Measurements from ENCODE around the gene PSD. TPM values are rescaled to one million over a fixed set of nuclear protein-coding genes. Genes with fewer than 3 reads are reported as not detected.

Gene PSD
- total and polyA plus RNA-seq, 4 donors, result 32.7 to 151 (median 85.7) TPM

DNA sequence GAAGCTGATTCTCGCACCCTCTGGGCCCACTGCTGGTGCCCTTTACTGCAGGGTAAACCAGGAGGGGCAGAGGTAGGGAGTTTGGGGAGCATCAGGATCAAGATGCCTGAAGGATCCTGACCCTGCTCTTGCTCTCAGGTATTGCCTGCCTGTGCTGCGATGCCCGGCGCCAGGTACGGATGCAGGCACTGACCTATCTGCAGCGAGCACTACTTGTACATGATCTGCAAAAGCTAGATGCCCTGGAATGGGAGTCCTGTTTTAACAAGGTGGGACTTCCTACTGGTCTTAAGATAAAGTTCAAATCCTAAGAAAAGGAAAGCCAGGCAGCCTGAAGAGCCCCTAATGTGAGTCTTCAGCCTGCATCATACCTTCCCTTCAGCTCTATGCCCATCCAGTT is 39.2 kb downstream of the PSD start:
- no peak overlapping the region for H3K27ac ChIP-seq (ENCODE audit: low read depth, low read length)
- no peak overlapping the region for H3K4me3 ChIP-seq (ENCODE audit: low read depth, low read length)
- WGBS (ENCODE audit: insufficient coverage), result 96% methylated on average over 6 of the region's 6 CpGs
- no peaks in the 10 kb centered on the region for H3K27me3 ChIP-seq (ENCODE audit: control insufficient read depth, insufficient read depth, low read length)
- peaks cover 77% of the 10 kb centered on the region for H3K36me3 ChIP-seq (ENCODE audit: control insufficient read depth, insufficient read depth, low read length)
- DNase-seq (ENCODE audit: low read depth in 4 of 6, low spot score in 6 of 6), result no peak
- H3K4me1 ChIP-seq (ENCODE audit: control insufficient read depth, insufficient read depth, low read length), result no peaks in the 10 kb centered on the region
- no peaks in the 10 kb centered on the region for H3K9me3 ChIP-seq (ENCODE audit: control insufficient read depth, insufficient read depth, low read length)

DNA sequence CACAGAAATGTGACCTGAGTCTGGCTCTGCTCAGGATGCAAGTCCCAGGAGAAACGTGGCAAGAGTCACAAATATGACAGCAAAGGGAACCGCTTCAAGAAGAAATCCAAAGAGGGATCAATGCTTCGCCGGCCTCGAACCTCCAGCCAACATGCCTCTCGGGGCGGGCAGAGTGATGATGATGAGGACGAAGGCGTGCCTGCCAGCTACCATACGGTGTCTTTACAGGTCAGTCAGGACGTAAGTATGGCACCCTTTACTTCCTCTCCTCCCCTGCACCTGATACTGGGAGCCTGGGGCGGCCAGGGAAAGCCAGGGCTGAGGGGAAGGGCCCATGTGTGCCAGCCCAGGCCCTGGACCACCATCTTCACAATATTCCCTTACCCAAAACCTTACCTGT is 41.7 kb downstream of the PSD start:
- H3K4me1 ChIP-seq (ENCODE audit: control insufficient read depth, insufficient read depth, low read length), result no peaks in the 10 kb centered on the region
- H3K27me3 ChIP-seq (ENCODE audit: control insufficient read depth, insufficient read depth, low read length), result no peaks in the 10 kb centered on the region
- H3K4me3 ChIP-seq (ENCODE audit: low read depth, low read length), result no peak overlapping the region
- WGBS (ENCODE audit: insufficient coverage), result 93% methylated on average over 6 of the region's 12 CpGs
- DNase-seq (ENCODE audit: low read depth in 4 of 6, low spot score in 6 of 6), result no peak
- no peak overlapping the region for H3K27ac ChIP-seq (ENCODE audit: low read depth, low read length)
- no peaks in the 10 kb centered on the region for H3K9me3 ChIP-seq (ENCODE audit: control insufficient read depth, insufficient read depth, low read length)
- H3K36me3 ChIP-seq (ENCODE audit: control insufficient read depth, insufficient read depth, low read length), result peaks cover 81% of the 10 kb centered on the region

- no peaks in the 10 kb centered on the region for H3K27me3 ChIP-seq (ENCODE audit: control insufficient read depth, insufficient read depth, low read length)
- peaks cover 79% of the 10 kb centered on the region for H3K36me3 ChIP-seq (ENCODE audit: control insufficient read depth, insufficient read depth, low read length)
- no peak overlapping the region for H3K27ac ChIP-seq (ENCODE audit: low read depth, low read length)
- no peaks in the 10 kb centered on the region for H3K4me1 ChIP-seq (ENCODE audit: control insufficient read depth, insufficient read depth, low read length)
- no peak for DNase-seq (ENCODE audit: low read depth in 4 of 6, low spot score in 6 of 6)
- peaks cover 2% of the 10 kb centered on the region for H3K9me3 ChIP-seq (ENCODE audit: control insufficient read depth, insufficient read depth, low read length)
- no peak overlapping the region for H3K4me3 ChIP-seq (ENCODE audit: low read depth, low read length)
- WGBS (ENCODE audit: insufficient coverage), result 71% methylated on average over 2 of the region's 2 CpGs
Observed at GRCh38 chr10:102375867-102376266, 42.7 kb downstream of the PSD start.

DNA sequence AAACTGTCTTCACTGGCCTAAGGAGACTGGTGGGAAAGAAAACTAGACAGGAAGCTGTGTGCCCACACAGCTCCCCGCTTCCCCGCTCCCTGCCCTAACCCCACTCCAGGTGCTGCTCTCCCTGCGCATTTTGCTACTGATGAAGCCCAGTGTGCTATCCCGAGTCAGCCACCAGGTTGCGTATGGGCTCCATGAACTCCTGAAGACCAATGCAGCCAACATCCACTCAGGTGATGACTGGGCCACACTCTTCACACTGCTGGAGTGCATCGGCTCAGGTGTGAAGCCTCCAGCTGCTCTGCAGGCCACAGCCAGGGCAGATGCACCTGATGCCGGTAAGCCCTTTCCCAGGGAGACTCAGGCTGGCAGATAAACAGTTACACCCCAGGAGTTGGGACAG is 43.3 kb downstream of the PSD start:
- H3K9me3 ChIP-seq (ENCODE audit: control insufficient read depth, insufficient read depth, low read length), result peaks cover 6% of the 10 kb centered on the region
- WGBS (ENCODE audit: insufficient coverage), result 92% methylated on average over 7 of the region's 7 CpGs
- H3K4me3 ChIP-seq (ENCODE audit: low read depth, low read length), result no peak overlapping the region
- no peak overlapping the region for H3K27ac ChIP-seq (ENCODE audit: low read depth, low read length)
- no peaks in the 10 kb centered on the region for H3K27me3 ChIP-seq (ENCODE audit: control insufficient read depth, insufficient read depth, low read length)
- peaks cover 79% of the 10 kb centered on the region for H3K36me3 ChIP-seq (ENCODE audit: control insufficient read depth, insufficient read depth, low read length)
- no peak for DNase-seq (ENCODE audit: low read depth in 4 of 6, low spot score in 6 of 6)
- H3K4me1 ChIP-seq (ENCODE audit: control insufficient read depth, insufficient read depth, low read length), result no peaks in the 10 kb centered on the region

- WGBS (ENCODE audit: insufficient coverage), result 100% methylated on average over 1 of the region's 2 CpGs
- peaks cover 6% of the 10 kb centered on the region for H3K9me3 ChIP-seq (ENCODE audit: control insufficient read depth, insufficient read depth, low read length)
- no peak overlapping the region for H3K4me3 ChIP-seq (ENCODE audit: low read depth, low read length)
- no peaks in the 10 kb centered on the region for H3K4me1 ChIP-seq (ENCODE audit: control insufficient read depth, insufficient read depth, low read length)
- H3K27ac ChIP-seq (ENCODE audit: low read depth, low read length), result no peak overlapping the region
- no peaks in the 10 kb centered on the region for H3K27me3 ChIP-seq (ENCODE audit: control insufficient read depth, insufficient read depth, low read length)
- DNase-seq (ENCODE audit: low read depth in 4 of 6, low spot score in 6 of 6), result no peak
- peaks cover 83% of the 10 kb centered on the region for H3K36me3 ChIP-seq (ENCODE audit: control insufficient read depth, insufficient read depth, low read length)
Observed at GRCh38 chr10:102371295-102371694, 47.3 kb downstream of the PSD start.

- no peaks in the 10 kb centered on the region for H3K4me1 ChIP-seq (ENCODE audit: control insufficient read depth, insufficient read depth, low read length)
- no peaks in the 10 kb centered on the region for H3K27me3 ChIP-seq (ENCODE audit: control insufficient read depth, insufficient read depth, low read length)
- 93% methylated on average over 2 of the region's 3 CpGs for WGBS (ENCODE audit: insufficient coverage)
- no peak overlapping the region for H3K4me3 ChIP-seq (ENCODE audit: low read depth, low read length)
- H3K9me3 ChIP-seq (ENCODE audit: control insufficient read depth, insufficient read depth, low read length), result peaks cover 6% of the 10 kb centered on the region
- peaks cover 76% of the 10 kb centered on the region for H3K36me3 ChIP-seq (ENCODE audit: control insufficient read depth, insufficient read depth, low read length)
- H3K27ac ChIP-seq (ENCODE audit: low read depth, low read length), result no peak overlapping the region
- no peak for DNase-seq (ENCODE audit: low read depth in 4 of 6, low spot score in 6 of 6)
Observed at GRCh38 chr10:102368077-102368476, 50.5 kb downstream of the PSD start.

DNA sequence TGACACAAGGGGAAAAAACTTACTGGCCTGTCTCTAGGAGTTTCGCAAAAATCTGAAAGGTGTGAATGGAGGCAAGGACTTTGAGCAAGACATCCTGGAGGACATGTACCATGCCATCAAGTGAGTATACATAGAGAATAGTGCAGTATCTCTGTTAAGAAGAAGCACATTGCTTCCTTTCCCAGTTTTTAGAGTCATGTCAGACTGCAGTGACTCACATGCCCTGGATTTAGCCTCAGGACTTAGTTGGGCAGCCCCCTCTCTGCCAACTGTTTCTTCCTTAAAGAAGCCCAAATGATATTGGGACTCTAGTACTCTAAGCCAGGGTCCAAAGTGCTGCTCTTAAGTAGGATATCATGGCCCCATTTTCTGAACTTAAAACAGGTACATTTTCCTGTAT is 51.1 kb downstream of the PSD start:
- H3K4me1 ChIP-seq (ENCODE audit: control insufficient read depth, insufficient read depth, low read length), result no peaks in the 10 kb centered on the region
- H3K36me3 ChIP-seq (ENCODE audit: control insufficient read depth, insufficient read depth, low read length), result peaks cover 81% of the 10 kb centered on the region
- no peaks in the 10 kb centered on the region for H3K27me3 ChIP-seq (ENCODE audit: control insufficient read depth, insufficient read depth, low read length)
- H3K9me3 ChIP-seq (ENCODE audit: control insufficient read depth, insufficient read depth, low read length), result peaks cover 6% of the 10 kb centered on the region
- H3K27ac ChIP-seq (ENCODE audit: low read depth, low read length), result no peak overlapping the region
- DNase-seq (ENCODE audit: low read depth in 4 of 6, low spot score in 6 of 6), result no peak
- 100% methylated on average over 1 of the region's 1 CpG for WGBS (ENCODE audit: insufficient coverage)
- no peak overlapping the region for H3K4me3 ChIP-seq (ENCODE audit: low read depth, low read length)

DNA sequence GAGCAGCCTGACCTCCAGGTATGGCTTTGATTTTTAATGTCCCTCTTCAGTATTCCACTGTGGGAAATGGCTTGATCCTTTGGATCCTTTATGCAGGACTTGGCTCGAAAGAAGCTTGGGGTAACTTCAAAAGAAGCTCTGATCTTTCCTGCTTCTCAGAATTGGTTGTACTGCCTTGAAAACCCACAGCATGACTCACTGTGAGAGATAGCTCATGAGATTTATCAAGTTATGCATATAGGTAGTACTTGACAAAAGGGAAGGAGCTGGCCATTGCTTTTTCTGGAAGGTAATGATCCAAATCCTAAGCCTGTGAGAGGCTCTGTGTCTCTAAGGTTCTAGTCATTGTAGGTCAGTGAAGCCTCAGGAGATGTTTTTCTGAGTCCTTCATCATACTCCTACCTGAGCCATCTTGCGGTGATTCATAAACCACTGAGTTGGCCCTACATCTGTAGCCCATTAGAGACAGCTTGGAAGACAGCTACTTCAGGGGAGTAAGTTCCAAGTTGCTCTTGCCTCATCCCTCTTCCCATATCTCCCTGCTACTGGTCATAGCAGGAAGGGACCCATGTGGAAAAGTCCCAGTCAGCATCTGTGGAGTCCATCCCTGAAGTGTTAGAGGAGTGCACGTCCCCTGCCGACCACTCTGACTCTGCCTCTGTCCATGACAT is 59.7 kb downstream of the PSD start:
- Histone ChIP-seq H3K4me1 (ENCODE audit: control insufficient read depth, insufficient read depth, low read length) (no peaks in the 10 kb centered on the region), H3K27ac (ENCODE audit: low read depth, low read length) (no peak overlapping the region), H3K36me3 (ENCODE audit: control insufficient read depth, insufficient read depth, low read length) (peaks cover 57% of the 10 kb centered on the region), H3K4me3 (ENCODE audit: low read depth, low read length) (no peak overlapping the region), H3K27me3 (ENCODE audit: control insufficient read depth, insufficient read depth, low read length) (no peaks in the 10 kb centered on the region), H3K9me3 (ENCODE audit: control insufficient read depth, insufficient read depth, low read length) (no peaks in the 10 kb centered on the region)
- WGBS (ENCODE audit: insufficient coverage), result 100% methylated on average over 3 of the region's 4 CpGs
- DNase-seq (ENCODE audit: low read depth in 4 of 6, low spot score in 6 of 6), result no peak

DNA sequence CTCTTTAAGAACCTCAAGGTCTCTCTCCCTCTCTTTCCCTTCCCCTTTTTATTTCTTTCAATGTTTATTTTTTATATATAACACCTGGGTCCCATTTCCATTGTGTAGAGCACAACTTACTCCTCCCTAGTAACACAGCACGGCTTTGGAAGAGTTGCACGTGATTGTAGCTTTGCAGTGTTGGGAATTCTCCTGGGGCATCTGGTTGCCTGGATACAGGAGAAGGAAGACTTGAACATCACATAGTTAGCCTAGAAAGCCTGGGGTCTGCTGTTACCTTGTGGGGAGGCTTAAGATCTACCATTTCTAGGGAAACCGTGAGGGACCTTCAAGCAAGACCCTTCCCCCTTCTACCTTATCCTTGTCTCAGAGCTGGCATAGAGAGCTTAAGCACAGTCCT is 64.1 kb downstream of the PSD start:
- no CpG with 5 or more reads among the region's 3 CpGs for WGBS (ENCODE audit: insufficient coverage)
- Histone ChIP-seq H3K9me3 (ENCODE audit: control insufficient read depth, insufficient read depth, low read length) (no peaks in the 10 kb centered on the region), H3K36me3 (ENCODE audit: control insufficient read depth, insufficient read depth, low read length) (peaks cover 37% of the 10 kb centered on the region), H3K27me3 (ENCODE audit: control insufficient read depth, insufficient read depth, low read length) (no peaks in the 10 kb centered on the region), H3K27ac (ENCODE audit: low read depth, low read length) (no peak overlapping the region), H3K4me1 (ENCODE audit: control insufficient read depth, insufficient read depth, low read length) (no peaks in the 10 kb centered on the region), H3K4me3 (ENCODE audit: low read depth, low read length) (no peak overlapping the region)
- DNase-seq (ENCODE audit: low read depth in 4 of 6, low spot score in 6 of 6), result peak in 5 of 6 donors; percentile 18 to 94 (median 49)
